Measurements from ENCODE around the gene AGBL1. TPM values are rescaled to one million over a fixed set of nuclear protein-coding genes. Genes with fewer than 3 reads are reported as not detected.

AGBL1 gene
- total and polyA plus RNA-seq, 9 donors, result under 0.01 to 0.02 TPM; not detected in 7

- intact Hi-C loops (cut with DNase I), result no loop called here
- TF ChIP-seq POLR2A (IDR thresholded peaks at IDR 0.05) (no peak), CTCF (IDR thresholded peaks at IDR 0.05) (no peak), EP300 (IDR thresholded peaks at IDR 0.05) (no peak)
- 10 to 21% (median 13%) methylated on average over 5 of the region's 5 CpGs for WGBS, 3 donors
- H3K4me1 ChIP-seq (ENCODE audit: insufficient read depth), result no peaks in the 10 kb centered on the region
- H3K36me3 ChIP-seq, result no peaks in the 10 kb centered on the region
- no peak overlapping the region for H3K27ac ChIP-seq
- H3K4me3 ChIP-seq, result no peak overlapping the region
- no peaks in the 10 kb centered on the region for H3K27me3 ChIP-seq
- no peaks in the 10 kb centered on the region for H3K9me3 ChIP-seq
- no peak for DNase-seq
These were observed 85.9 kb downstream of the AGBL1 start for GRCh38 chr15:86165265-86166211.

GRCh38 chr15:86167841-86168240 lies 88.2 kb downstream of the AGBL1 start:
- intact Hi-C loops (cut with DNase I), result no loop called here
- Histone ChIP-seq H3K4me1 (ENCODE audit: insufficient read depth) (no peaks in the 10 kb centered on the region), H3K36me3 (no peaks in the 10 kb centered on the region), H3K9me3 (no peaks in the 10 kb centered on the region), H3K4me3 (no peak overlapping the region), H3K27ac (no peak overlapping the region), H3K27me3 (no peaks in the 10 kb centered on the region)
- TF ChIP-seq CTCF (IDR thresholded peaks at IDR 0.05) (no peak), EP300 (IDR thresholded peaks at IDR 0.05) (no peak), POLR2A (IDR thresholded peaks at IDR 0.05) (no peak)
- no peak for DNase-seq

GRCh38 chr15:86178845-86179244 lies 99.2 kb downstream of the AGBL1 start:
- intact Hi-C loops (cut with DNase I), result no loop called here
- TF ChIP-seq EP300 (IDR thresholded peaks at IDR 0.05), result no peak
- no peak for TF ChIP-seq POLR2A (IDR thresholded peaks at IDR 0.05)
- no peak for TF ChIP-seq CTCF (IDR thresholded peaks at IDR 0.05)
- 9 to 30% (median 12%) methylated on average over 2 of the region's 2 CpGs for WGBS, 3 donors

GRCh38 chr15:86183596-86184491 lies 104.2 kb downstream of the AGBL1 start:
- Histone ChIP-seq H3K27ac (no peak overlapping the region), H3K36me3 (no peaks in the 10 kb centered on the region), H3K4me1 (ENCODE audit: insufficient read depth) (no peaks in the 10 kb centered on the region), H3K4me3 (no peak overlapping the region), H3K27me3 (no peaks in the 10 kb centered on the region), H3K9me3 (no peaks in the 10 kb centered on the region)
- TF ChIP-seq CTCF (IDR thresholded peaks at IDR 0.05) (no peak), POLR2A (IDR thresholded peaks at IDR 0.05) (no peak), EP300 (IDR thresholded peaks at IDR 0.05) (no peak)
- intact Hi-C loops (cut with DNase I), result no loop called here
- DNase-seq, result no peak
- 63 to 68% (median 68%) methylated on average over 6 of the region's 6 CpGs for WGBS, 3 donors

More at GRCh38 chr15:86178845-86179244, 99.2 kb downstream of the AGBL1 start:
- Histone ChIP-seq H3K9me3 (no peaks in the 10 kb centered on the region), H3K4me1 (ENCODE audit: insufficient read depth) (no peaks in the 10 kb centered on the region), H3K4me3 (no peak overlapping the region), H3K36me3 (no peaks in the 10 kb centered on the region), H3K27ac (no peak overlapping the region), H3K27me3 (no peaks in the 10 kb centered on the region)
- no peak for DNase-seq
